ENCODE data around the gene PIK3C2A. TPM values are rescaled to one million over a fixed set of nuclear protein-coding genes. Genes with fewer than 3 reads are reported as not detected.

Gene PIK3C2A
- total and polyA plus RNA-seq, 2 of the 13 experiments (the other 11 are each of a cell fraction or from before 2014, with no cell fraction given), result 27.5 to 49.9 TPM

DNA sequence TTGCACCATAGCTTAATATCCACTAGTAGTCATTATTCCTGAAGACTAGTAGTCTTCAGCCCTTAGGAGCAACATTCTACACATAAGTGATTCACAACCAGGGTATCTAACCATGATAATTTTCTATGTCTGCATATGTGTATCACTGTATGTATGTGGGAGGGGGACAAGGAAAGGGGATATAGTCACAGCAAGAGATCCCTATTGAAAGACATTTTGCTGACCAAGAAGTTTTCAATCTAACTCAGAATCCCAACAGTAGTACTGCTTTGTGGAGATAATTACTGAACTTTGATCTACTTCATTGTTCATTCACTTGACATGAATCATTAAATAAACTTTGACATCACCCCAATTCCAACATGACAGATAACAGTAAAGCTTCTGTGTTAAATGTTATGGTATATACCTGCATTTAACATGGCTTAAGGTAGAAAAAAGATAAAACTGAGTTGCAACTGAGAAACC, 10.3 kb downstream of the PIK3C2A start (continued):
- TF ChIP-seq, protein P1, sequence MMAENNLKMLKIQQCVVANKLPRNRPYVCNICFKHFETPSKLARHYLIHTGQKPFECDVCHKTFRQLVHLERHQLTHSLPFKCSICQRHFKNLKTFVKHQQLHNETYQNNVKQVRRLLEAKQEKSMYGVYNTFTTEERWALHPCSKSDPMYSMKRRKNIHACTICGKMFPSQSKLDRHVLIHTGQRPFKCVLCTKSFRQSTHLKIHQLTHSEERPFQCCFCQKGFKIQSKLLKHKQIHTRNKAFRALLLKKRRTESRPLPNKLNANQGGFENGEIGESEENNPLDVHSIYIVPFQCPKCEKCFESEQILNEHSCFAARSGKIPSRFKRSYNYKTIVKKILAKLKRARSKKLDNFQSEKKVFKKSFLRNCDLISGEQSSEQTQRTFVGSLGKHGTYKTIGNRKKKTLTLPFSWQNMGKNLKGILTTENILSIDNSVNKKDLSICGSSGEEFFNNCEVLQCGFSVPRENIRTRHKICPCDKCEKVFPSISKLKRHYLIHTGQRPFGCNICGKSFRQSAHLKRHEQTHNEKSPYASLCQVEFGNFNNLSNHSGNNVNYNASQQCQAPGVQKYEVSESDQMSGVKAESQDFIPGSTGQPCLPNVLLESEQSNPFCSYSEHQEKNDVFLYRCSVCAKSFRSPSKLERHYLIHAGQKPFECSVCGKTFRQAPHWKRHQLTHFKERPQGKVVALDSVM (CRISPR knock-in tag; IDR thresholded peaks at IDR 0.05), result no peak
- TF ChIP-seq ZNF343 (CRISPR knock-in tag; IDR thresholded peaks at IDR 0.05) (no peak), GABPB1 (CRISPR knock-in tag; IDR thresholded peaks at IDR 0.05) (no peak), SOX5 (CRISPR knock-in tag; IDR thresholded peaks at IDR 0.05; ENCODE audit: borderline replicate concordance) (peak; percentile 93), SRY (CRISPR knock-in tag; IDR thresholded peaks at IDR 0.05) (no peak), SIX4 (CRISPR knock-in tag; IDR thresholded peaks at IDR 0.05) (no peak), FOSL2 (CRISPR knock-in tag; IDR thresholded peaks at IDR 0.05) (peak; percentile 57; the same call in 1 of the 2 replicates), FOSL1 (CRISPR knock-in tag; IDR thresholded peaks at IDR 0.05; ENCODE audit: borderline replicate concordance) (peak; percentile 87), DPF2 (CRISPR knock-in tag; IDR thresholded peaks at IDR 0.05; ENCODE audit: borderline replicate concordance, low read depth) (0 out of 2 replicates have a peak, but pooled peaks have one; percentile 14), RBM39 (IDR thresholded peaks at IDR 0.05; ENCODE audit: low read depth, low read length, poor library complexity, severe bottlenecking) (no peak), SMYD3 (CRISPR knock-in tag; IDR thresholded peaks at IDR 0.05) (no peak), MIER3 (CRISPR knock-in tag; IDR thresholded peaks at IDR 0.05; ENCODE audit: borderline replicate concordance) (0 out of 2 replicates have a peak, but pooled peaks have one; percentile 45)
- TF ChIP-seq, protein P2, sequence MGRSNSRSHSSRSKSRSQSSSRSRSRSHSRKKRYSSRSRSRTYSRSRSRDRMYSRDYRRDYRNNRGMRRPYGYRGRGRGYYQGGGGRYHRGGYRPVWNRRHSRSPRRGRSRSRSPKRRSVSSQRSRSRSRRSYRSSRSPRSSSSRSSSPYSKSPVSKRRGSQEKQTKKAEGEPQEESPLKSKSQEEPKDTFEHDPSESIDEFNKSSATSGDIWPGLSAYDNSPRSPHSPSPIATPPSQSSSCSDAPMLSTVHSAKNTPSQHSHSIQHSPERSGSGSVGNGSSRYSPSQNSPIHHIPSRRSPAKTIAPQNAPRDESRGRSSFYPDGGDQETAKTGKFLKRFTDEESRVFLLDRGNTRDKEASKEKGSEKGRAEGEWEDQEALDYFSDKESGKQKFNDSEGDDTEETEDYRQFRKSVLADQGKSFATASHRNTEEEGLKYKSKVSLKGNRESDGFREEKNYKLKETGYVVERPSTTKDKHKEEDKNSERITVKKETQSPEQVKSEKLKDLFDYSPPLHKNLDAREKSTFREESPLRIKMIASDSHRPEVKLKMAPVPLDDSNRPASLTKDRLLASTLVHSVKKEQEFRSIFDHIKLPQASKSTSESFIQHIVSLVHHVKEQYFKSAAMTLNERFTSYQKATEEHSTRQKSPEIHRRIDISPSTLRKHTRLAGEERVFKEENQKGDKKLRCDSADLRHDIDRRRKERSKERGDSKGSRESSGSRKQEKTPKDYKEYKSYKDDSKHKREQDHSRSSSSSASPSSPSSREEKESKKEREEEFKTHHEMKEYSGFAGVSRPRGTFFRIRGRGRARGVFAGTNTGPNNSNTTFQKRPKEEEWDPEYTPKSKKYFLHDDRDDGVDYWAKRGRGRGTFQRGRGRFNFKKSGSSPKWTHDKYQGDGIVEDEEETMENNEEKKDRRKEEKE (IDR thresholded peaks at IDR 0.05), result no peak
- TF ChIP-seq, protein P3, sequence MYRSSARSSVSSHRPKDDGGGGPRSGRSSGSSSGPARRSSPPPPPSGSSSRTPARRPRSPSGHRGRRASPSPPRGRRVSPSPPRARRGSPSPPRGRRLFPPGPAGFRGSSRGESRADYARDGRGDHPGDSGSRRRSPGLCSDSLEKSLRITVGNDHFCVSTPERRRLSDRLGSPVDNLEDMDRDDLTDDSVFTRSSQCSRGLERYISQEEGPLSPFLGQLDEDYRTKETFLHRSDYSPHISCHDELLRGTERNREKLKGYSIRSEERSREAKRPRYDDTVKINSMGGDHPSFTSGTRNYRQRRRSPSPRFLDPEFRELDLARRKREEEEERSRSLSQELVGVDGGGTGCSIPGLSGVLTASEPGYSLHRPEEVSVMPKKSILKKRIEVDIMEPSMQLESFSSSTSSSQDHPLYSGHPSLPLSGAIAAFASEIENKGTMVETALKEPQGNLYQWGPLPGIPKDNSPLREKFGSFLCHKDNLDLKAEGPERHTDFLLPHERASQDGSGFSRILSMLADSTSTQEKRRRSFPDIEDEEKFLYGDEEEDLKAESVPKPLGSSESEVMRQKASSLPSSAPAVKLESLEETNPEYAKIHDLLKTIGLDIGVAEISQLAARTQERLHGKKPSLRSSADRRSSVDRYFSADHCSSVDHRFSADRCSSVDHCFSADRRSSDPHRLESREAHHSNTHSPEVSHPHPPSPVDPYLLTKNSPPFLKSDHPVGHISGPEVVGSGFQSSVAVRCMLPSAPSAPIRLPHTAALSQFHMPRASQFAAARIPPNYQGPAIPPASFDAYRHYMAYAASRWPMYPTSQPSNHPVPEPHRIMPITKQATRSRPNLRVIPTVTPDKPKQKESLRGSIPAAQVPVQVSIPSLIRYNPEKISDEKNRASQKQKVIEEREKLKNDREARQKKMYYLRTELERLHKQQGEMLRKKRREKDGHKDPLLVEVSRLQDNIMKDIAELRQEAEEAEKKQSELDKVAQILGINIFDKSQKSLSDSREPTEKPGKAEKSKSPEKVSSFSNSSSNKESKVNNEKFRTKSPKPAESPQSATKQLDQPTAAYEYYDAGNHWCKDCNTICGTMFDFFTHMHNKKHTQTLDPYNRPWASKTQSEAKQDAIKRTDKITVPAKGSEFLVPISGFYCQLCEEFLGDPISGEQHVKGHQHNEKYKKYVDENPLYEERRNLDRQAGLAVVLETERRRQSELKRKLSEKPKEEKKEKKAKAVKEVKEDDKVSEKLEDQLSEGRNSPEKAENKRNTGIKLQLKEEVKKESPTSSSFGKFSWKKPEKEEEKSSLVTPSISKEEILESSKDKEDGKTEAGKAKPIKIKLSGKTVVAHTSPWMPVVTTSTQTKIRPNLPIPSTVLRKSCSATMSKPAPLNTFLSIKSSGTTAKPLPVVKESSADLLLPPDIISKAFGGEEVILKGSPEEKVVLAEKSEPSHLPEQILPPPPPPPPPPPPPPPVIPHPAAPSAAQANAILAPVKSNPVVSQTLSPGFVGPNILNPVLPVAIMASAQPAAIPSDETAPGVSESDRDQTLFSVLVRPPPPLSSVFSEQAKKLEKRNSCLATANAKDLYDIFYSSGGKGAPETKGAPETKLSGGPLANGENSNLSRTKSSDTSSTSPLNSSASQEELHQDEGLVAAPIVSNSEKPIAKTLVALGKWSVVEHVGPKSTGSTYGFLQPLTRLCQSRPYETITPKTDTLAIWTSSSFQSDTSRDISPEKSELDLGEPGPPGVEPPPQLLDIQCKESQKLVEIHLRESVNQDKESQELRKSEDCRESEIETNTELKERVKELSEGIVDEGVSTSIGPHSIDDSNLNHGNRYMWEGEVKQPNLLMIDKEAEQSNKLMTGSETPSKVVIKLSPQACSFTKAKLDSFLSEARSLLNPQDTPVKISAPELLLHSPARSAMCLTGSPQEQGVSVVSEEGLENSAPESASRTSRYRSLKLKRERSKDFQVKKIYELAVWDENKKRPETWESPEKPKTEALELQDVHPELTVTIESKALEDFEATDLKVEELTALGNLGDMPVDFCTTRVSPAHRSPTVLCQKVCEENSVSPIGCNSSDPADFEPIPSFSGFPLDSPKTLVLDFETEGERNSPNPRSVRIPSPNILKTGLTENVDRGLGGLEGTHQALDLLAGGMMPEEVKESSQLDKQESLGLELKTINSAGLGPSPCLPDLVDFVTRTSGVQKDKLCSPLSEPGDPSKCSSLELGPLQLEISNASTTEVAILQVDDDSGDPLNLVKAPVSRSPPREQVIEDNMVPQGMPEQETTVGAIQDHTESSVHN (CRISPR knock-in tag; IDR thresholded peaks at IDR 0.05), result no peak
- TF ChIP-seq, protein P4, sequence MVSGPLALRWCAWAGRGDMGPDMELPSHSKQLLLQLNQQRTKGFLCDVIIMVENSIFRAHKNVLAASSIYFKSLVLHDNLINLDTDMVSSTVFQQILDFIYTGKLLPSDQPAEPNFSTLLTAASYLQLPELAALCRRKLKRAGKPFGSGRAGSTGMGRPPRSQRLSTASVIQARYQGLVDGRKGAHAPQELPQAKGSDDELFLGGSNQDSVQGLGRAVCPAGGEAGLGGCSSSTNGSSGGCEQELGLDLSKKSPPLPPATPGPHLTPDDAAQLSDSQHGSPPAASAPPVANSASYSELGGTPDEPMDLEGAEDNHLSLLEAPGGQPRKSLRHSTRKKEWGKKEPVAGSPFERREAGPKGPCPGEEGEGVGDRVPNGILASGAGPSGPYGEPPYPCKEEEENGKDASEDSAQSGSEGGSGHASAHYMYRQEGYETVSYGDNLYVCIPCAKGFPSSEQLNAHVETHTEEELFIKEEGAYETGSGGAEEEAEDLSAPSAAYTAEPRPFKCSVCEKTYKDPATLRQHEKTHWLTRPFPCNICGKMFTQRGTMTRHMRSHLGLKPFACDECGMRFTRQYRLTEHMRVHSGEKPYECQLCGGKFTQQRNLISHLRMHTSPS (CRISPR knock-in tag; IDR thresholded peaks at IDR 0.05; ENCODE audit: low read depth), result no peak

Measured in HepG2 (cell line).